Gastrocnemius medialis (tissue), 4 donors: ENCODE measurements around the gene OR13F1.

Experiments used
- CTCF ChIP-seq, 5 experiments: fragments of 450-650 bp in 3 of 5; fragments of 200-600 bp in 2 of 5; sonication (generic) in 2 of 5; IDR thresholded peaks in 4 of 5; conservative IDR thresholded peaks in 1 of 5; 1 replicate in 4 of 5; 2 replicates in 1 of 5; pipeline ENCODE4 v1.5.1; 2016 to 2019; ENCODE audit warnings: antibody characterized with exemption in 5 of 5, mild to moderate bottlenecking in 3 of 5, moderate library complexity in 3 of 5
- POLR2A ChIP-seq, 2 donors: fragments of 450-650 bp; IDR thresholded peaks; one replicate each; pipeline ENCODE4 v1.6.1; 2017; ENCODE audit warnings: antibody characterized with exemption in 2 of 2, mild to moderate bottlenecking in 2 of 2, moderate library complexity in 2 of 2

GRCh38 chr9:104544644-104545043, 40.6 kb downstream of the OR13F1 start:
- no peak for TF ChIP-seq CTCF (IDR thresholded peaks at IDR 0.05 in 4 of 5, conservative IDR thresholded peaks at IDR 0.05 in 1 of 5)
- no peak for TF ChIP-seq POLR2A (IDR thresholded peaks at IDR 0.05)
